Ureter (tissue), 1 donor: ENCODE results near the gene PBRM1. TPM values are rescaled to one million over a fixed set of nuclear protein-coding genes. Genes with fewer than 3 reads are reported as not detected.
"Not testable (repeated sequence)": the region's sequence is repeated elsewhere in the genome, so short reads cannot be mapped to it uniquely, and the experiment has no call there.

Experiments
- DNase-seq: peaks from one replicate; pipeline ENCODE4 v3.0.0-alpha.2; 2020; ENCODE audit warnings: low spot score
- total RNA-seq: library from RNA; stranded (reverse); gene quantifications from one replicate; pipeline ENCODE4 v1.2.4, GENCODE V29; 2023
- donor health status: DM: yes; HTN: yes; CAD: no.

The PBRM1 gene
- 82.3 TPM for total RNA-seq

DNA sequence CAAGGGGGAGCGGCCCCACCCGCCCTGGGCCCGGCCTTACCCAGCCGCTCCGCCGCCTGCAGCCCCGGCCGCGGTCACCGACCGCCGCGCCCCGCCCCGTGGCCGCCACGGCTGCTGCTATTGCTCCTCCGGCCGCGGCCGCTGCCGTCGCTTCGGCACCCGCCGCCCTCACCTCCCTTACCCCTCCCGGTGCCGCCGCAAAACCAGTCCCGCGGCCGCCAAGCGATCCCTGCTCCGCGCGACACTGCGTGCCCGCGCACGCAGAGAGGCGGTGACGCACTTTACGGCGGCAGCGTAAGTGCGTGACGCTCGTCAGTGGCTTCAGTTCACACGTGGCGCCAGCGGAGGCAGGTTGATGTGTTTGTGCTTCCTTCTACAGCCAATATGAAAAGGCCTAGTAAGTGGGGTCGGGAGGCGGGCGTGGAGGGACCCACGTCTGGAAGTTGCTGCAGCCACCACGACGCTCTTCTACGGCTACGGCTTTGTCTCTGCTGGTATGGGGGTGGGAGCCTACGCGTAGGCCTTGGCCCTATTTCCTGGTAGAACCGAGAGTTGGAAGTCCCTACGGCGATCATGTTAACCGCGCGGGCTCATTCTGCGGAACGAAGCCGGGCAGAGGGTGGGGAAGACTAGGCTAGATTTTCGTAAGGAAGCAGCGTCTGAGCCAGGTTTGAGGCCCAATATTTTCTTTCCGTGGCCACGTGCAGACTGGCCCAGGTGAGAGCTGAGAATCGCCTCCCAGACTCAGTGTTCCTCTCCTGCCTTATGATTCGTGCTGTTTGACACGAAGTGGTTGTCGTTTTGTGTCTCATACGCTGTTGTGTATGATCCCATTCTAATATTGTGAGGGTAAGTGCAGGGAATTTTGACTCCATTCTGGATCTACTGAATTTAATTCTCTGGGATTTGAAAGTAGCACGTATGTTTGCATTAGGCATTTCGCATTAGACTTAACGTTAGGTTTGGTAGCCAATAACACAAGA is at the start of gene PBRM1, which contains the start of gene GNL3:
Gene PBRM1, minus strand, starts transcription at position 205 of the 983 bp plus-strand sequence.
Gene GNL3, plus strand, starts transcription at position 324 of the 983 bp plus-strand sequence. Its CDS starts 61 bp downstream, at position 385.
- peak; percentile 94 for DNase-seq

DNA sequence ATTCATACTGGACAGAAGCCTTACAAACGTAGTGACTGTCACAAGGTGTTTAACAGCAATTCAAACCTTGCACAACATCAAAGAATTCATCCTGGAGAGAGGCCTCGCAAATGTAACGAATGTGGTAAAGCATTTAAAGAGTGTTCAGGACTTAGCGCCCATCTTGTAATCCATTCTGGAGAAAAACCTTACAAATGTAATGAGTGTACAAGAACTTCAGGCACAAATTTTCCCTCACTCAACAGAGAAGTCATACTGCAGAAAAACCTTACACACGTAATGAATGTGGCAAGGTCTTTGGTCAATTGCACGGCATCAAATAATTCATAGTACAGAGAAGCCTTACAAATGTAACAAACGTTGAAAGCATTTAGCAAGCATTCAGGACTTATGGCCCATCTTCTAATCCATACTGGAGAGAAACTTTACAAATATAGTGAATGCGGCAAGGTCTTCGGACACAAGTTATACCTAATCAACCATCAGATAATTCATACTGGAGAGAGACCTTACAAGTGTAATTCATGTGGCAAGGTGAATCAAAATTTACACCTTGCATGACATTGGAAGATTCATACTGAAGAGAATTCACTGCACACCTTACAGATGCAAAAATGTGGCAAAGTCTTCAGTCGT is 47.7 kb upstream of the PBRM1 start:
- DNase-seq = no peak

DNA sequence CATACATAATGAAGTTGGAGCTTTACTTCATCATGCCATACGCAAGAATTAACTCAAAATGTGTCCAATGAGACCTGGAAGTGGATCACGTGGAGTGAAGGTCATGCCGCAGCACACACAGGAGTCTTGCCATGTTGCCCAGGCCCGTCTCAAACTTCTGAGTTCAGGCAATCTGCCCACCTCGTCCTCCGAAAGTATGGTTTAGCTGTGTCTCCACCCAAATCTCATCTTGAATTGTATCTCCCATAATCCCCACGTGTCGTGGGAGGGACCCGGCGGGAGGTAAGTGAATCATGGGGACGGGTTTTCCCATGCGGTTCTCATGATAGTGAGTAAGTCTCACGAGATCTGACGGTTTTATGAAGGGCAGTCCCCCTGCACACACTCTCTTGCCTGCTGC is 45.9 kb upstream of the PBRM1 start:
- DNase-seq = no peak

DNA sequence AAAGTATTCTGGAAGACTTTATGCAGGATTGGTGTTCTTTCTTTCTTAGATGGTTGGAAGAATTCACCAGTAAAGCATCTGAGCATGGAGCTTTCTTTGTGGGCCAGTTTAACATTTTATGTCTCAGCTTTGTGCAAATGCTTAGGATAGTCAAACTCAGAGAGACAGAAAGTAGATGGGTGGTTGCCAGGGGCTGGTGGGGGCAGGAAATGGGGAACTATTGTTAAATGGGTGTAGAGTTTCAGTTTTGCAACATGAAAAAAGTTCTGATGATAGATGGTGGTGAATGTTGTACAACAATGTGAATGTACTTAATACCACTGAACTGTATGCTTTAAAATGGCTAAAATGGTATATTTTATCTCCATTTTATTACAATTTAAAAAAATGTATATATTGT is 45.0 kb upstream of the PBRM1 start:
- DNase-seq = no peak

DNA sequence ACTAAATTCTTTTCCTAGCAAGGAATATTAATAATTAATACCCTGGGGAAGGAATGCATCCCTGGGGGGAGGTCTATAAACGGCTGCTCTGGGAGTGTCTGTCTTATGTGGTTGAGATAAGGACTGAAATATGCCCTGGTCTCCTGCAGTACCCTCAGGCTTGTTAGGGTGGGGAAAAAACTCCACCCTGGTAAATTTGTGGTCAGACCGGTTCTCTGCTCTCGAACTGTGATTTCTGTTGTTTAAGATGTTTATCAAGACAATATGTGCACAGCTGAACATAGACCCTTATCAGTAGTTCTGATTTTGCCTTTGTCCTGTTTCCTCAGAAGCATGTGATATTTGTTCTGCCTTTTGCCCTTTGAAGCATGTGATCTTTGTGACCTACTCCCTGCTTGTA is 43.0 kb upstream of the PBRM1 start:
- not testable (repeated sequence) for DNase-seq

DNA sequence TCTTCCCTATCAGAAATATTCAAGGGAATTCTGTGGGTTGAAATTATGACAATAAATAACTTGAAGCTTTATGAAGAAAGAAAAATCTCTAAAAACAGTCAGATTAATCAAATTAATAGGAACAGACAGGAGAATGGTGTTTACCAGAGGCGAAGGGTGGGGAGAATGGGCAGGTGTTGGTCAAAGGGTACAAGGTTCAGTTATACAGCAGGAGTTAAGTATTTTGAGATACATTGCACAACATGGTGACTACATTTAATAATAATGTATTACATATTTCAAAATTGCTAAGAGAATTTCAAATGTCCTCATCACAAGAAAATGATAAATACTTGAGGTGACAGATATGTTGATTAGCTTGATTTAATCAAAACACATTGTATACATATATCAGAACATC is 38.8 kb upstream of the PBRM1 start:
- no peak for DNase-seq

DNA sequence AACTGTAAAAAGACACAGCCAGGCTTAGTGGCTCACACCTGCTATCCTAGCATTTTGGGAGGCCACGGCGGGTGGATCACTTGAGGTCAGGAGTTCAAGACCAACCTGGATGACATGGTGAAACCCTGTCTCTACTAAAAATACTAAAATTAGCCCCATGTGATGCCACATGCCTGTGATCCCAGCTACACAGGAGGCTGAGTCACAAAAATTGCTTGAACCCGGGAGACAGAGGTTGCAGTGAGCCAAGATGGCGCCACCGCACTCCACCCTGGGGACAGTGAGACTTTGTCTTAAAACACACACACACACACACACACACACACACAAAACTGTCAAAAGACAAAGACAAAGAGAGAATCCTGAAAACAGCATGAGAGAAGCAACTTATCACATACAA is 38.2 kb upstream of the PBRM1 start:
- DNase-seq = no peak

DNA sequence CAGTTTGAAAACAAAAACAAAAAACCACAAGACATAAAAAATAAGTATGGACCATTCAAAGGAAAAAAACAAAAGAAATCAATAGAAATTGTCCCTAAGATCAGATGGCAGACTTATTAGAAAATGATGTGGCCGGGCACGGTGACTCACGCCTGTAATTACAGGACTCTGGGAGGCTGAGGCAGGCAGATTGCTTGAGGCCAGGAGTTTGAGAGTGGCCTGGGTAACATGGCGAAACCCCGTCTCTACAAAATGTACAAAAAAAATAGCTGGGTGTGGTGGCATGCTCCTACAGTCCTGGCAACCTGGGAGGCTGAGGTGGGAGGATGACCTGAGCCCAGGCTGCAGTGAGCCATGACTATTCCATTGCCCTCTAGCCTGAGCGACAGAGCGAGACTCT is 36.8 kb upstream of the PBRM1 start:
- no peak for DNase-seq

DNA sequence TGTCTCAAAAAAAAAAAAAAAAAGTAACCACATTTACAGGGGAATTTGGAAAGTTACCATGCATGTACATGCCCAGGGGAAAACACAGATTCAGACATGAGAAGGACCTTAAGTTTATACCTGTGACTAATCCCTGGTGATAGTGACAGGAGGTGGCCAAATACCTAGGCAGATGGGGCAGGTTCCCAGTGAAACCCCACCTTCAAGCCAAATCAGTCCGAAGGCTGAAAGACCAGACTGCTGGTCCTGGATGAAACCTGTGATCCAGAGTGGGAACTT is 36.0 kb upstream of the PBRM1 start:
- no peak for DNase-seq

DNA sequence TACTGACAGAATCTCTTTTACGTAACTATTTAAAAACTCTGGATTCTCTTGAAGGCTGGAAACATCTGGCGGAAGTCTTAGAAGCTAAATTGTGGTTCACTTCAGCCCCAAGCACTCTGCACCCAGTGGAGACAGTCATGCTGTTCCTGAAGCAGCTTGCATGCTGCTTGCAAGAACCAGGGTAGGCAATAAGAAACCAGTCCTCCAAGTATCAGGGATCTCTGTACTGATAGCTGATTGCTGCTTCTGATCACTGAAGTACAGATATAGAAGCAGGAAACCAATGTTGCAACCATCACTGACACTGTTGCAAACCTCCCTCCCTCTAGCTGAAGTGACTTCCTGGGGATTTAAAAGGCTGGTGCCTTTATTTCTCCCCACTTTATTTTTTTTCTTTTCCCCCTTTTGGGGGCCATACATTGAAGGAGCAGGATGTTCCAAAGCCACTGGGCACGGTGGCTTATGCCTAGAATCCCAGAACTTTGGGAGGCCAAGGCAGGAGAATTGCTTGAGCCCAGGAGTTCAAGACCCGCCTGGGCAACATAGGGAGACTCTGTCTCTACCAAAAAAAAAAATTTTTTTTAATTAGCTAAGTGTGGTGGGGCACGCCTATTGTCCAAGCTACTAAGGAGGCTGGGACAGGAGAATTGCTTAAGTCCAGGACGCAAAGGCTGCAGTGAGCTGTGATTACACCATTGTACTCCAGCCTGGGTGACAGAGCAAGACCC is 35.5 kb upstream of the PBRM1 start:
- DNase-seq = no peak

DNA sequence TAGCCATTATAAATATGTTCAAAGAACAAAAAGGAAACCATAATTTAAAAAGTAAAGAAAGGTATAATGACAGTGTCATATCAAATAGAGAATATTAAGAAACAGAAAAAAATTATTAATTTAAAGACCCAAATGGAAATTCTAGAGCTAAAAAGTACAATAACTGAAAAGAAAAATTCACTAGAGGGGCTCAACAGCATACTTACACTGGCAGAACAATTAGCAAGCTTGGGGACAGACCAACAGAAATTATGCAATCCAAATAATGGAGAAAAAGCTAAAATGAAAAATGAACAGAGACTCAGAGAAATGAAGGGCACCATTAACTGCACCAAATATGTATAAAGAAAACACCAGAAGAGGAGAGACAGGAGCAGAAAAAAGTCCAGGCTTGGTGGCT is 33.9 kb upstream of the PBRM1 start:
- DNase-seq = no peak

DNA sequence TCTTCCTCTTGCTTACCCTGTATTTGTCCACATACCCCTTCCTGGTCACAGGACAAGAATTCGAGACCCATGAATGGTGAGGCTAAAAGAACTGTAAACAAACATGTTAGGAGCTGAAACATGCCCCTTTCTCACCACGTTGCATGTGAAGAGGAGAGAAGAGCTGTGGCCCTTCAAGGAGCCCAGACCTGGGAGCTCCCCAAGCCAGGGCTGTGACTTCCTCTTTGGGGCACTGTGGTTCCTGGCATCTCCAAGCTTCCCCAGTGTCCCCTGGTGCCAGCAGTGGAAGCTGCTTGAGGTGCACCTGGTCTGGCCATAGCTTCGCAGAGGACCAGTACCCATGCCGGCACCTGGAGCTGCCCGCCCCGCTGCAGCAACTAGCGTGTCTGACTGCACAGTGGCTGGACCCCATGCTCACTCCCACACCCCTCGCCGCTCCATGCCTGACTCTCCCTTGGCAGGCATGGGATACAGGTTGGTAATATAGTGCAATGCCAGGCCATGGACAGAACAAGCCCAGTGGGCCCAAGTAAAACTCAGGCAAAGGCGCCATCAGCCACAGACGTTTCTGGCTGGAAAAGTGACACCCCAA is 30.1 kb upstream of the PBRM1 start:
- DNase-seq = no peak

DNA sequence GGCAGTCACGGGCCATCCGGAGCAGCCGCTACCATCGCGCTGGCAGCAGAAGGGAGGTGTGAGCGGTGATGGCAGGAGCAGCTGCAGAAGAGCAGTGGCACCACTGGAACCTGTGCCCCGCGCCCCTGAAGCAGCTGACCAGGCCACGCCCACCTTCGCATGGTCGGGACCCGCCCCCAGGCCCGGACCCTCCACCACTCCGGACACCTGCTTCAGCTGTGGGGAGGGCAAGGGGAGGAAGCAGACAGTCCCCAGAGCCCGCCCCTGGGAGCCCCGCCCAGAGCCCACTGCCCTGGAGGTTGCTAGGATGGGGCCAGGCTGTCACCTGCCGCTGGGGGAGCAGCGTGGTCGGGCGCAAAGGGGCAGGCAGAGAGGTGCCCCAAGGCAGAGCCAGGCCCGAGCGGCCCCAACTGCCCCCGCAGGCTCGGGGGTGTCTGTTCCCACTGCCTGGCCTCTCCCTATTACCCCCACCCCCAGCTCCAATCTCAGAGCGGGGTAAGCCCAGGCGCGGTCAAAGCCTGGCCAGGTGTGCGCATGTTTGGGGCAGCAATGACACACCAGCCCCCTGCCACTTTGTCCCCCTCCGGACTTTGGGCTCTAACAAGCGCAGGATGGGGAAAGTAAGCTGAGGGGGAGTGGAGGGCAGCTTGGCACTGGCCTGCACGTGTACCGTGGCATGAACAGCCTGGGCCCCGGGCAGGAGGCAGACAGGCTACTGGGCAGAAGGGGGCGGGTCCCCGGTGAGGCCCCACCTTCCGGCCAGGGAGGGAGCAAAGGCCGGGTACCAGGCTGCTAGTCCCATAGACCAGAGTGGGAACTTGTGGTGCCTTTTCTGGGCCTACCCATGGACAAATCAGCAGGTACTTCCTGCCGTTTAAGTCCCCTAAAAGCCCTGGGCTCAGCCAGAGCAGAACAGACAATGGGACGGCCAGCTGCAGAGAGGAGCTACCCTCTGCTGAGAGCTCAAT is 28.9 kb upstream of the PBRM1 start:
- DNase-seq = no peak

DNA sequence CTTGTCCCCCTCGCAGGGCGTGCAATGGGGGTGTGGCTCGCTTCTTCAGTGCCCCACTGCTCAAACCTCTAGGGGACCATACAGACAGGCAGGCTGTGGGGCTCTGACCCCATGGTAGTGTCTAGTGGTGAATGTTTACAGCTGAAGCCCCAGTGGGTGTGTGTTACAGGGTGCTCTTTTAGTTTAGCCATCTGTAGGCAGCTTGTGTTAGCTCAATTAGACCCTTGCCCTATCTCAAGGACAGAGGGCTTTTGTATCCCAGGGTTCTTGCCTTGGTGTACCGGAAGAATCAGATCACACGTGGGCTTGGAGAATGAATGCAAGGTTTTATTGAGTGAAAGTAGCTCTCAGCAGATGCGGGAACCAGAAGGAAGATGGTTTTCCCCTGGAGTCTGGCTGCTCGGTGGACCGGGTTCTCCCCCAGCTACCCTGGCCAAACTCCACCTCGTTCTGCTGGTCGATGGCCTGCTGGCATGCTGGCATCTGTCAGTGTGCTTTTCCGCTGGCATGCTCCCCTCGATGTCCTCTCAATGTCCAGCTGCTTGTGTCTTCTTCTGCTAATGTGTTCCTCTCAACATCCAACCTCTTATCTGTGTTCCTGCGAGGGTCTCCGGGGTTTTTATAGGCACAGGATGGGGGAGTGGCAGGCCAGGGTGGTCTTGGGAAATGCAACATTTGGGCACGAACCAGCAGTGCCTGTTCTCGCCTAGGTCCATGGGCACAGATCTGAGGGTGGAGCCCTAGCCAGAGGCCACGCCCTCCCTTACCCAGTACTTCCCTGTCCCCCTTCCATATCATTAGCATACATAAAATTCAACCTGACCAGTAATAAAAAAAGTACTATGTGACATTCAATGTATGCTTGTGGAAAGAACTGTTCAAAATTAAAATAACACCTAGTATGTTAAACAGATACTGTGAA is 26.8 kb upstream of the PBRM1 start:
- DNase-seq = no peak

DNA sequence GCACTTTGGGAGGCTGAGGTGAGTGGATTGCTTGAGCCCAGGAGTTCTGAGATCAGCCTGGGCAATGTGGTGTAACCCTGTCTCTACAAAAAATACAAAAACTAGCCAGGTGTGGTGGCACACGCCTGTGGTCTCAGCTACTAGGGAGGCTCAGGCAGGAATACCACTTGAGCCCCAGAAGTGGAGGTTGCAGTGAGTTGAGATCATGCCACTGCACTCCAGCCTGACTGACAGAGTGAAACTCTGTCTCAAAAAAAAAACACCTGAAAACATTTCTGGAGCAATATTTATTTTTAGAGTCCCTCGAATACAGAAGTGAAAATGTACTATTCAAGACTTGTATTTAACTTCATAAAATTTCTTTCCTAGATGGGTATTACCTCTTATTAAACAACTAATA is 24.8 kb upstream of the PBRM1 start:
- DNase-seq = no peak

DNA sequence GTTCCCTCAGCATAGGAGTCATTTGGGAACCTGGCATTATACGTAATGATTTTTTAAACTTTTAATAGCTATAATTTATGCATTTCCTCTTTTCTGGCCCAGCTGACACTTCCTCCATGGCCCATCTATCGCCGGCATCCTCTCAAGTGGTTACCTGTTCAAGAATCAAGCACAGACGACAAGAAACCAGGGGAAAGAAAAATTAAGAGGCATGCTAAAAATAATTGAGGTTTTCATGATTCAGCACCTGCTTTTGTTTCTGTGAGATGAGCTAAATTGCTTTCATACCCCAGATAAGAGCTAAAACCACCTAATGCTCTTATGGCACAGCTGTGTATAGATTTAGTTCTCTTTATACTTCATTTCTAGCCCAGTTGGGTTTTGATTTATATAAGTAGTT is 21.9 kb upstream of the PBRM1 start:
- DNase-seq = no peak

DNA sequence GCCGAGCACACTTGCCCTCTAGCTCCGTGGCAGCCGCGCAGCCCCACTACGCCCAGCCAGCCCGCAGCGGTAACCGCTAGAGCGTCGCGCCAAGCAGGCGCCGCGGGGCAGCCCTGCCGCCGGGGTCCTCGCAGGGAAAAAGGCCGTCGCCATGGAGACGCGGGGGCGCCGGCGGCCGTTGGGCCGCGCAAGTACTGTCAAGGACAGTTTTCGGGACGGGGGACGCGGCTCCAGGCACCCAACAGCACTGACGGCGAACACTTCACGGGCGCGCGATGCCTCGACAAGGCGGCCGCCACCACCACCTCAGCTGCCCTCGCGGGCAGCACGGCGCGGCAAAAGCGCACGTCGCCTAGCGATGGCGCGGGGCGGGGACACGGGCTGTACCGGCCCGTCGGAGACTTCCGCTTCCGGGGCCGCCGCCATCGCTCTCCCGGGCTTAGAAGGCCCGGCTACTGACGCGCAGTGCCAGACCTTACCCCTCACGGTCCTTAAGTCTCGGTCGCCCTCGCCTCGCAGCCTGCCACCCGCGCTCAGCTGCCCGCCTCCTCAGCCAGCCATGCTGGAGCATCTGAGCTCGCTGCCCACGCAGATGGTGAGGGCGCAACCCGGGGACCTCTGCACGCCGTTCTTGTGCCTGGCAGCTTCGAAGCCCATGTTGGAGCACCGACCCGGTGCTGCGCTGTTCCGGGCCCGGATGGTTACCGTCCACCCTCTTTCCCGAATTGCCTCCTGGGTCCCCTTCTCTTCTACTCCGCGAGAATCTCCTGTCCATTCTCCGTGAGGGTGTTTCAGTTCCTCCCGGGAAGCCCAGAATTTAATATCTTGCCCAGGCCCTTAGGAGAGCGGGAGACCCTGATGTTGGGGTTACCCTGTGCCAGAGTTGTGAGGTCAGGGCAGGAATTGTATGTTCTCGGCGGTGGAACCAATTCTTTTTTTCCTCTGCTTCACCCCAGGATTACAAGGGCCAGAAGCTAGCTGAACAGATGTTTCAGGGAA is 20.3 kb upstream of the PBRM1 start, which contains the start of the genes GLT8D1 and SPCS1:
Gene GLT8D1, minus strand, starts transcription at position 104 of the 999 bp plus-strand sequence. CDS start 5,331 bp downstream, outside the sequence.
Gene SPCS1, plus strand, starts transcription at position 419 of the 999 bp plus-strand sequence. Its CDS starts 141 bp downstream, at position 560.
- DNase-seq = peak; percentile 78

DNA sequence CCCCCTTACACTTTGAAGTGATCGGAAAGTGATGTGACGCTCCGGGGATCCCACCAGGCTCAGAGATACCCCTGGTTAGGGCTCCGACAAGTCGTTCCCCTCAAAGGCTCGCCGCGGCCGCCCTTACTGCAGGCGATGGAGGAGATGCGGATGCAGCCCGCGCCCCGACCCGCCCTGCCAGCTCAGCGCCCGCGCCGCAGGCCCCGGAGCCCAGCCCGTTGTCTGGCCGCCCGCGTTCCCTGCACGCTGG is 19.6 kb upstream of the PBRM1 start:
- no peak for DNase-seq
